ENCODE data around the gene PCDHA4.
A peak's percentile ranks its signal among the peaks of the same experiment; 100 is the strongest.
"Not testable (repeated sequence)": the region's sequence is repeated elsewhere in the genome, so short reads cannot be mapped to it uniquely, and the experiment has no call there.

Gene PCDHA4

DNA sequence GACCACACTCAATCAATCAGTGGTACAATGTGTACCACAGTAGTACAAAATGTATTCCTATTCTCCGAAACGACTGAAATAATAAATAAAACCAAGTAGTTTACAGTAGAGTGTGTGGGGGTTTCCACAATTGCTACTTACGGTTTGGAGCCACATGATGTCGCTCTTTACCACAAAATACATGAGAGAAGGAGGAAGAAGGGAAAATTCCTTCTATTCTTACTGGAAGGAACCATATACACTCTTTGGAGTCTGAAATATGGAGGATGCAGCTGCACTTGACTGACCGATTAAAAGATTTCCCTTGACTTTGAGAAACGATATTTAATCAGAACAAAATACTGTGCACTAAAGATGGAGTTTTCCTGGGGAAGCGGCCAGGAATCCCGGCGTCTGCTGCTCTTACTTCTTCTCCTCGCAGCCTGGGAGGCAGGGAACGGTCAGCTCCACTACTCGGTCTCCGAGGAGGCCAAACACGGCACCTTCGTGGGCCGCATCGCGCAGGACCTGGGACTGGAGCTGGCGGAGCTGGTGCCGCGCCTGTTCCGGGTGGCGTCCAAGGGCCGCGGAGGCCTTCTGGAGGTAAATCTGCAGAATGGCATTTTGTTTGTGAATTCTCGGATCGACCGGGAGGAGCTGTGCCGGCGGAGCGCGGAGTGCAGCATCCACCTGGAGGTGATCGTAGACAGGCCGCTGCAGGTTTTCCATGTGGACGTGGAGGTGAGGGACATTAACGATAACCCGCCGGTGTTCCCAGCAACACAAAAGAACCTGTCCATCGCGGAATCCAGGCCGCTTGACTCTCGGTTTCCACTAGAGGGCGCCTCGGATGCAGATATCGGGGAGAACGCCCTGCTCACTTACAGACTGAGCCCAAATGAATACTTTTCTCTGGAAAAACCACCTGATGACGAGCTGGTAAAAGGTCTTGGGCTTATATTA is at the start of gene PCDHA4:
PCDHA4 (plus strand) TSS at position 235 of the 942 bp plus-strand sequence.
- no peak within 1 kb of the TSS for H3K4me3 Mint-ChIP-seq
- H3K27me3 Mint-ChIP-seq: peaks cover 11% of the 10 kb centered on the region
- peak; percentile 45 for DNase-seq
- no peaks in the 10 kb centered on the region for H3K4me1 Mint-ChIP-seq
- CTCF ChIA-PET: interaction anchor here (0.9 to 1.3 kb wide), 3 partner anchors 12 to 57 kb away, joined by 3 read pairs; no protein-coding TSS in a partner anchor
- peaks cover 3% of the 10 kb centered on the region for H3K36me3 Mint-ChIP-seq
- H3K9me3 Mint-ChIP-seq: peaks cover 28% of the 10 kb centered on the region
- H3K27ac Mint-ChIP-seq: no peak within 1 kb of the TSS

GRCh38 chr5:140764177-140764973 is 42.5 kb upstream of the PCDHA4 start:
- H3K27me3 Mint-ChIP-seq: no peaks in the 10 kb centered on the region
- H3K4me1 Mint-ChIP-seq: no peaks in the 10 kb centered on the region
- H3K4me3 Mint-ChIP-seq: no peak overlapping the region
- no peak overlapping the region for H3K27ac Mint-ChIP-seq
- peaks cover 3% of the 10 kb centered on the region for H3K36me3 Mint-ChIP-seq
- DNase-seq: no peak
- CTCF ChIA-PET: no interaction called here
- H3K9me3 Mint-ChIP-seq: peaks cover 75% of the 10 kb centered on the region

GRCh38 chr5:140767444-140767843 is 39.4 kb upstream of the PCDHA4 start:
- H3K27ac Mint-ChIP-seq: no peak overlapping the region
- H3K36me3 Mint-ChIP-seq: peaks cover 3% of the 10 kb centered on the region
- DNase-seq: no peak
- no peak overlapping the region for H3K4me3 Mint-ChIP-seq
- H3K9me3 Mint-ChIP-seq: peaks cover 69% of the 10 kb centered on the region
- CTCF ChIA-PET: no interaction called here
- no peaks in the 10 kb centered on the region for H3K4me1 Mint-ChIP-seq
- H3K27me3 Mint-ChIP-seq: no peaks in the 10 kb centered on the region

GRCh38 chr5:140780512-140780911 is 26.4 kb upstream of the PCDHA4 start:
- DNase-seq: no peak
- peaks cover 57% of the 10 kb centered on the region for H3K9me3 Mint-ChIP-seq
- no peak overlapping the region for H3K4me3 Mint-ChIP-seq
- no peaks in the 10 kb centered on the region for H3K4me1 Mint-ChIP-seq
- H3K27ac Mint-ChIP-seq: no peak overlapping the region
- no peaks in the 10 kb centered on the region for H3K27me3 Mint-ChIP-seq
- H3K36me3 Mint-ChIP-seq: no peaks in the 10 kb centered on the region
- CTCF ChIA-PET: no interaction called here

- H3K4me3 Mint-ChIP-seq: no peak within 1 kb of the TSS
- peaks cover 43% of the 10 kb centered on the region for H3K9me3 Mint-ChIP-seq
- CTCF ChIA-PET: no interaction called here
- peaks cover 20% of the 10 kb centered on the region for H3K27me3 Mint-ChIP-seq
- H3K36me3 Mint-ChIP-seq: no peaks in the 10 kb centered on the region
- no peaks in the 10 kb centered on the region for H3K4me1 Mint-ChIP-seq
- no peak within 1 kb of the TSS for H3K27ac Mint-ChIP-seq
- no peak for DNase-seq
These were observed 20.8 kb upstream of the PCDHA4 start, which contains the start of gene PCDHA1 for GRCh38 chr5:140785905-140786686. Gene PCDHA1, plus strand, starts transcription at chr5:140786140.

- Mint-ChIP-seq H3K27me3 (peaks cover 20% of the 10 kb centered on the region), H3K9me3 (peaks cover 36% of the 10 kb centered on the region)
- DNase-seq, CTCF ChIA-PET, H3K4me1 Mint-ChIP-seq, H3K27ac Mint-ChIP-seq, H3K4me3 Mint-ChIP-seq, H3K36me3 Mint-ChIP-seq: not testable (repeated sequence)
These were observed 19.4 kb upstream of the PCDHA4 start for GRCh38 chr5:140787422-140787821.

- H3K36me3 Mint-ChIP-seq, CTCF ChIA-PET, H3K4me3 Mint-ChIP-seq, DNase-seq, H3K4me1 Mint-ChIP-seq, H3K27ac Mint-ChIP-seq: not testable (repeated sequence)
- peaks cover 20% of the 10 kb centered on the region for H3K27me3 Mint-ChIP-seq
- peaks cover 31% of the 10 kb centered on the region for H3K9me3 Mint-ChIP-seq
These were observed 18.9 kb upstream of the PCDHA4 start for GRCh38 chr5:140787849-140788504.

- CTCF ChIA-PET: no interaction called here
- H3K9me3 Mint-ChIP-seq: peaks cover 25% of the 10 kb centered on the region
- H3K27ac Mint-ChIP-seq: no peak overlapping the region
These were observed 15.8 kb upstream of the PCDHA4 start for GRCh38 chr5:140791089-140791488.

DNA sequence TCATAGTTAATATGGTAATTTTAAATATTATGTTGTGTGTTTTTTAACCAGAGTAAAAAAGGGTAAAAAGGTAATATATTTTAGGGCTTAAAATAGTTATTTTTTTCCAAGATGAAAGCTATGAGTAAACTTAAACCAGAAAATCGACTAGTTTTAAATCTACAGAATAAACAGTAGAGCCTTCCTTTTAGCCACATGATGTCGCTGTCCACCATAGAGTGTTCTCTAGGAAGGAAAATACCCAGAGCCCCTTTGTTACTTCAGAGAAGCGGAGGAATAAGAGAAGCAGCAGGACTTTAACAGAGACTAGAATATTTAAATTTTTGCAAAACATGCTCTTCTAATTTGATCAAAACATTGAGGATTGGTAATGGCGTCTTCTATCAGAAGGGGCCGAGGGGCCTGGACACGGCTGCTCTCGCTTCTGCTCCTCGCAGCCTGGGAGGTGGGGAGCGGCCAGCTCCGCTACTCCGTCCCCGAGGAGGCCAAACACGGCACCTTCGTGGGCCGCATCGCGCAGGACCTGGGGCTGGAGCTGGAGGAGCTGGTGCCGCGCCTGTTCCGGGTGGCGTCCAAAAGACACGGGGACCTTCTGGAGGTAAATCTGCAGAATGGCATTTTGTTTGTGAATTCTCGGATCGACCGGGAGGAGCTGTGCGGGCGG is 12.1 kb upstream of the PCDHA4 start, which contains the start of gene PCDHA2:
PCDHA2 (plus strand) TSS at position 258 of the 664 bp plus-strand sequence.
- no peak for DNase-seq
- CTCF ChIA-PET: interaction anchor here (0.6 to 1.5 kb wide), 2 partner anchors 10 to 25 kb away, joined by 3 read pairs; no protein-coding TSS in a partner anchor
- H3K4me1 Mint-ChIP-seq: no peaks in the 10 kb centered on the region
- H3K36me3 Mint-ChIP-seq: no peaks in the 10 kb centered on the region
- peaks cover 15% of the 10 kb centered on the region for H3K9me3 Mint-ChIP-seq
- no peak within 1 kb of the TSS for H3K4me3 Mint-ChIP-seq
- no peak within 1 kb of the TSS for H3K27ac Mint-ChIP-seq
- H3K27me3 Mint-ChIP-seq: peaks cover 9% of the 10 kb centered on the region

More at GRCh38 chr5:140791089-140791488, 15.8 kb upstream of the PCDHA4 start:
- no peaks in the 10 kb centered on the region for H3K4me1 Mint-ChIP-seq
- no peak for DNase-seq
- no peak overlapping the region for H3K4me3 Mint-ChIP-seq
- no peaks in the 10 kb centered on the region for H3K36me3 Mint-ChIP-seq
- H3K27me3 Mint-ChIP-seq: peaks cover 29% of the 10 kb centered on the region

DNA sequence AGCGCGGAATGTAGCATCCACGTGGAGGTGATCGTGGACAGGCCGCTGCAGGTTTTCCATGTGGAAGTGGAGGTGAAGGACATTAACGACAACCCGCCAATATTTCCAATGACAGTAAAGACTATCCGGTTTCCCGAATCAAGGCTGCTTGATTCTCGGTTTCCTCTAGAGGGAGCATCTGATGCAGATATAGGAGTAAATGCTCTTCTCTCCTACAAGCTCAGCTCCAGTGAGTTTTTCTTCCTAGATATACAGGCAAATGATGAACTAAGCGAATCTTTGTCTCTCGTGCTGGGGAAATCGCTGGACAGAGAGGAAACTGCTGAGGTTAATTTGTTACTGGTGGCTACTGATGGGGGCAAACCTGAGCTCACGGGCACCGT is 11.6 kb upstream of the PCDHA4 start:
- no peak overlapping the region for H3K4me3 Mint-ChIP-seq
- peaks cover 15% of the 10 kb centered on the region for H3K9me3 Mint-ChIP-seq
- no peak overlapping the region for H3K27ac Mint-ChIP-seq
- peaks cover 9% of the 10 kb centered on the region for H3K27me3 Mint-ChIP-seq
- DNase-seq: no peak
- CTCF ChIA-PET: interaction anchor here (1.5 kb wide), 1 partner anchor 11 kb away, joined by 3 read pairs; no protein-coding TSS in a partner anchor
- no peaks in the 10 kb centered on the region for H3K4me1 Mint-ChIP-seq
- no peaks in the 10 kb centered on the region for H3K36me3 Mint-ChIP-seq

DNA sequence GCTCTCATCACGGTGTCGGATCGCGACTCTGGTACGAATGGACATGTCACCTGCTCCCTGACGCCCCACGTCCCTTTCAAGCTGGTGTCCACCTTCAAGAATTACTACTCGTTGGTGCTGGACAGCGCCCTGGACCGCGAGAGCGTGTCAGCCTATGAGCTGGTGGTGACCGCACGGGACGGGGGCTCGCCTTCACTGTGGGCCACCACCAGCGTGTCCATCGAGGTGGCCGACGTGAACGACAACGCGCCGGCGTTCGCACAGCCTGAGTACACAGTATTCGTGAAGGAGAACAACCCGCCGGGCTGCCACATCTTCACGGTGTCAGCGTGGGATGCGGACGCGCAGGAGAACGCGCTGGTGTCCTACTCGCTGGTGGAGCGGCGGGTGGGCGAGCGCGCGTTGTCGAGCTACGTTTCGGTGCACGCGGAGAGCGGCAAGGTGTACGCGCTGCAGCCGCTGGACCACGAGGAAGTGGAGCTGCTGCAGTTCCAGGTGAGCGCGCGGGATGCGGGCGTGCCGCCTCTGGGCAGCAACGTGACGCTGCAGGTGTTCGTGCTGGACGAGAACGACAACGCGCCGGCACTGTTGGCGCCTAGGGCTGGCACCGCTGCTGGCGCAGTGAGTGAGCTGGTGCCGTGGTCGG is 10.7 kb upstream of the PCDHA4 start:
- H3K4me1 Mint-ChIP-seq, DNase-seq, H3K27ac Mint-ChIP-seq, H3K4me3 Mint-ChIP-seq, H3K36me3 Mint-ChIP-seq: not testable (repeated sequence)
- peaks cover 20% of the 10 kb centered on the region for H3K9me3 Mint-ChIP-seq
- peaks cover 11% of the 10 kb centered on the region for H3K27me3 Mint-ChIP-seq
- CTCF ChIA-PET: interaction anchor here (1.5 kb wide), 1 partner anchor 12 kb away, joined by 3 read pairs; no protein-coding TSS in a partner anchor

- CTCF ChIA-PET: no interaction called here
- no peak overlapping the region for H3K4me3 Mint-ChIP-seq
- no peak overlapping the region for H3K27ac Mint-ChIP-seq
- DNase-seq: no peak
- peaks cover 24% of the 10 kb centered on the region for H3K9me3 Mint-ChIP-seq
- H3K4me1 Mint-ChIP-seq: no peaks in the 10 kb centered on the region
- H3K36me3 Mint-ChIP-seq: no peaks in the 10 kb centered on the region
- peaks cover 13% of the 10 kb centered on the region for H3K27me3 Mint-ChIP-seq
These were observed 10.2 kb upstream of the PCDHA4 start for GRCh38 chr5:140796718-140797095.
